WERI-Rb-1 (cell line): ENCODE results near the gene BPIFB3.
"Not testable (repeated sequence)": the region's sequence is repeated elsewhere in the genome, so short reads cannot be mapped to it uniquely, and the experiment has no call there.

Experiments
- DNase-seq: peaks from one replicate; pipeline ENCODE4 v3.0.0-alpha.2; 2020
- H3K27ac ChIP-seq: fragments of 250-450 bp; sonication (Bioruptor Pico); 2 replicates; pipeline ENCODE4 v1.5.1; 2020; ENCODE audit warnings: mild to moderate bottlenecking, moderate library complexity
- H3K27me3 ChIP-seq: fragments of 250-450 bp; sonication (Bioruptor Pico); 2 replicates; pipeline ENCODE4 v1.5.1; 2021; ENCODE audit warnings: mild to moderate bottlenecking, low read depth, moderate library complexity; ENCODE audit not compliant: insufficient read depth, severe bottlenecking
- H3K36me3 ChIP-seq: fragments of 250-450 bp; sonication (Bioruptor Pico); 2 replicates; pipeline ENCODE4 v1.5.1; 2020; ENCODE audit warnings: mild to moderate bottlenecking, moderate library complexity
- H3K4me3 ChIP-seq: 2 replicates; pipeline ENCODE4 v1.5.1; 2011; ENCODE audit warnings: low read depth, mild to moderate bottlenecking, control low read depth, low read length
- H3K9me3 ChIP-seq: fragments of 250-450 bp; sonication (Bioruptor Pico); 2 replicates; pipeline ENCODE4 v1.5.1; 2021; ENCODE audit warnings: mild to moderate bottlenecking, moderate library complexity; ENCODE audit not compliant: severe bottlenecking
- CTCF ChIP-seq: IDR thresholded peaks from 2 replicates; pipeline ENCODE4 v1.5.1; 2011; ENCODE audit warnings: low read depth, mild to moderate bottlenecking, control low read depth, inconsistent platforms, low read length

The BPIFB3 gene

DNA sequence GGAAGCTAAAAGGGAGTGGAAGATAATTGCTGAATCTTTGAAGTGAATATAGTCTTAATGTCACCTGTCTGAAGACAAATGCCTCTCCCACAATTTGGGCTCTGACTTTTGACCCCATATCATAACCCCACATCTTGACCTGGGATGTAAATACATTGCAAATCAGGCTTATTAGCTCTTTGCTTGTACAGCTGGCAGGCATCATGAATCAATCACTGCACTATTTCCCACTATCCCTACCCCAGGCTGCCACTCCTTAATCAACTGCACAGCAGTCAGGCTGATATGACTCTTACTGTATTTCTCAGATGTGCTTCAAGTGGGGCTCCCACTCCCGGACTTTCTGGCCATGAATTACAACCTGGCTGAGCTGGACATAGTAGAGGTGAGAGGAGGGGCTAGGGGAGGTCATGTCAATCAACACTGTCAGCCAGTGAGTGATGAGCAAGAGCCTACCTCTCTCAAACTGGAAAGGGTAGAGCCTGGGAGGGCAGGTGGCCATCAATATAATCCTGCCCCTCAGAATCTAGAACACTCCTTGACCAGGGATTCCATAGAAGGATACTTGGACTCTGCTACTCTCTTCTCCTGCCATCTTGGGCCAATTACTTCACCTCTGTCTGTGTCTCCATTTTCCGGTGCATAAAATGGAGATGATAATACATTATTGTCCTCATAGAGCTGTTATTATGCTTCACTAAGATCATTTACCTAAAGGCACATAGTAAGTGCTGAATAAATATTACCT, 10.5 kb upstream of the BPIFB3 start:
- Histone ChIP-seq H3K27me3 (no peaks in the 10 kb centered on the region), H3K27ac (no peak overlapping the region), H3K36me3 (no peaks in the 10 kb centered on the region), H3K9me3 (peaks cover 11% of the 10 kb centered on the region), H3K4me3 (no peak overlapping the region)
- no peak for TF ChIP-seq CTCF
- no peak for DNase-seq

- H3K4me3 ChIP-seq, result no peak overlapping the region
- no peak overlapping the region for H3K27ac ChIP-seq
- no peaks in the 10 kb centered on the region for H3K36me3 ChIP-seq
- H3K9me3 ChIP-seq, result peaks cover 11% of the 10 kb centered on the region
- H3K27me3 ChIP-seq, result no peaks in the 10 kb centered on the region
- no peak for TF ChIP-seq CTCF
- DNase-seq, result no peak
Measured at GRCh38 chr20:33043731-33044181, 9.9 kb upstream of the BPIFB3 start.

DNA sequence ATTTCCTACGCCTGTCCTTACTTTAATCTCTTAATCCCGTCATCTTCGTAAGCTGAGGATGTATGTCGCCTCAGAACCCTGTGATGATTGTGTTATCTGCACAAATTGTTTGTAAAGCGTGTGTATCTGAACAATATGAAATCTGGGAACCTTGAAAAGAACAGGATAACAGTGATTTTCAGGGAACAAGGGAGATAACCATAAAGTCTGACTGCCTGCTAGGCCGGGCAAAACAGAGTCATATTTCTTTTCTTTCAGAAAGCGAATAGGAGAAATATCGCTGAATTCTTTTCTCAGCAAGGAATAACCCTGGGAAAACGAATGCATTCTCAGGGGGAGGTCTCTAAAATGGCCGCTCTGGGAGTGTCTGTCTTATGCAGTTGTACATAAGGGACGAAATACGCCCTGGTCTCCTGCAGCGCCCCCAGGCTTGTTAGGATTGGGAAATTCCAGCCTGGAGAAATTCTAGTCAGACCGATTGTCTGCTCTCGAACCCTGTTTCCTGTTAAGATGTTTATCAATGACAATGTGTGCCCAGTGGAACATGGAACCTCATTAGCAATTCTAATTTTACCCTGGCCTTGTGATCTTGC, 8.5 kb upstream of the BPIFB3 start:
- not testable (repeated sequence) for H3K4me3 ChIP-seq, H3K36me3 ChIP-seq, H3K27me3 ChIP-seq, DNase-seq, H3K27ac ChIP-seq
- peaks cover 11% of the 10 kb centered on the region for H3K9me3 ChIP-seq

GRCh38 chr20:33046412-33046811, 7.3 kb upstream of the BPIFB3 start:
- Histone ChIP-seq H3K4me3 (no peak overlapping the region), H3K27me3 (no peaks in the 10 kb centered on the region), H3K36me3 (no peaks in the 10 kb centered on the region), H3K27ac (no peak overlapping the region), H3K9me3 (peaks cover 11% of the 10 kb centered on the region)
- no peak for TF ChIP-seq CTCF
- no peak for DNase-seq

DNA sequence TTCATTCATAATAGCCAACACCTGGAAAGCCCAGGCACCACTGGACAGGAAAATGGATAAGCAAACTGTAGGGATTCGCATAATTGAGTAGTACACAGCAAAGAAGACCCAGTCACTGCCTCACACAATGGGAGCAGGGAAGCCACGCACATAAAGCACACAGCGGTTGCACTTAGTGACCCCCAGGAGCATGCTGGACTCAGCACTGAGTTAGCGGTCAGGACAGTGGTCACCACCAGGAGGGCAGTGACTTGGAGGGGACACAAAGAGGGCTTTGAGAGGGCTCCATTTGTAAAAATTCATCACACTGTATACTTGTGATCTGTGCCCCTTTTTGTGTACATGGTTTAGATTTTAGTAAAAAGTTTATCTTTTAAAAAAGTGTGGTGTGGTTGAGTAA, 2.4 kb upstream of the BPIFB3 start:
- TF ChIP-seq CTCF, result no peak
- H3K36me3 ChIP-seq, result no peaks in the 10 kb centered on the region
- DNase-seq, result no peak
- H3K27me3 ChIP-seq, result no peaks in the 10 kb centered on the region
- no peaks in the 10 kb centered on the region for H3K9me3 ChIP-seq
- no peak overlapping the region for H3K4me3 ChIP-seq
- no peak overlapping the region for H3K27ac ChIP-seq

DNA sequence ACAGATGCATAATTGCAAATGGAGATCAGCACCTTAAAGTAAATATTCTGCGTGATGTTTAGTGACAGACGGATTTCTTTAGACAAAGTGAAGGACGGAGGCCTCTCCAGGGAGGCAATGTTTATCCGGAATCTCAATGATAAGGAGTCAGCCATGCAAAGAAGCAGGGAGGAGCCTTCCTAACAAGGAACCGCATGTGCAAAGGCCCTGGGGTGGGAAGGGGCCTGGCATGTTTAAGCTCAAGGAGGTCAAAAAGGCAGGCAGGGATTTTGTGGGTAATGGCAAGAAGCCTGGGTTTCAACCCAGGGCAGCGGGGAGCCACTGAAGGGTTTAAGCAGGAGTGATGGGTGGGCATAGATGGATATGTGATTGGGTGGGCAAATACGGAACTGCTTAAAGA, 678 bp downstream of the BPIFB3 start:
- no peaks in the 10 kb centered on the region for H3K27me3 ChIP-seq
- no peak for TF ChIP-seq CTCF
- no peak overlapping the region for H3K27ac ChIP-seq
- H3K36me3 ChIP-seq, result no peaks in the 10 kb centered on the region
- no peak for DNase-seq
- H3K4me3 ChIP-seq, result no peak overlapping the region
- H3K9me3 ChIP-seq, result no peaks in the 10 kb centered on the region
